HG03575 (cell line): ENCODE results near the gene METTL17.

Experiments
- ATAC-seq: cut with Tn5 transposase; IDR thresholded peaks from one replicate; pipeline ENCODE4 v1.9.1; 2021; ENCODE audit not compliant: unreplicated experiment, insufficient number of reproducible peaks, low FRiP score; ENCODE audit errors: extremely low read depth

METTL17 gene

GRCh38 chr14:21020977-21021545 is 31.3 kb downstream of the METTL17 start:
- no peak for ATAC-seq

- no peak for ATAC-seq
Observed at GRCh38 chr14:21022686-21023085, 32.9 kb downstream of the METTL17 start.

GRCh38 chr14:21023174-21023573 is 33.4 kb downstream of the METTL17 start:
- no peak for ATAC-seq

DNA sequence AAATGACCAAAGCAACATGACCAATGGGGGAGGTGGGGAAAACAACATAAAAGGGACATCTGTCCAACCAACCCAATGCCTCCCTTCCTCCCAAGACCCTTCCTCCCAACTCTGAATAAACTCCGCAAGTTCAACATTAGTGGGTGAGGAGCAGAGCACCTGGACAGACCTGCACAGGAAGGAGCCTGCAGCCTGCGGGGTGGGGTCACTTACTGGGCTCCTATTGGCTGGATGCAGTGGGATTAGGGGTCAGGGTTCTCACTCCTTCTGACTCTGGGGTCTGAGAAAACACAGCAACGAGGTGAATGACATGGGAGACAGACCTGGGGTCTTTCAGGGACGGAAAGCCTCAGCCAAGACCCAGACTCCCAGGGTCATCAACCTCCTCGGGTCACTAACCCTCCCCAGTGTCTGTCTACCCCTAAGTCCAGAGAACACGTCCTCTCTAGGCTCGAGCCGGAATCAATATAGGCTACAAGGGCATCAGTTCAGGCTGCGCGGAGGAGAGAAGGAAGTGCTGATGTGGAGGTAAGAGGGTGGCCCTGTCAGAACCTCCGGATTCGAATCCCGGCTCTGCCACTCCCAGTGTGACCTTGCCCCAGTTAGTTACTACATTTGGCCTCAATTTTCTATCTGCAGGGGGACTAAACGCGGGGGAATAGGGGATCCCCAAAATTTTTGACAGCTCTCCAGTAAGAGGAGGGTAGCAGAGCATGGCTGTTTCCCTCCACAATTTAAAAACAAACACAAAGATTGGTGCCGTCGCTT is 34.2 kb downstream of the METTL17 start:
- no peak for ATAC-seq

GRCh38 chr14:21024585-21025370 is 35.0 kb downstream of the METTL17 start, which contains the start of gene NDRG2:
Gene NDRG2 (minus strand): TSS chr14:21025061. CDS start chr14:21023315, 1,746 bp downstream.
- ATAC-seq: no peak

DNA sequence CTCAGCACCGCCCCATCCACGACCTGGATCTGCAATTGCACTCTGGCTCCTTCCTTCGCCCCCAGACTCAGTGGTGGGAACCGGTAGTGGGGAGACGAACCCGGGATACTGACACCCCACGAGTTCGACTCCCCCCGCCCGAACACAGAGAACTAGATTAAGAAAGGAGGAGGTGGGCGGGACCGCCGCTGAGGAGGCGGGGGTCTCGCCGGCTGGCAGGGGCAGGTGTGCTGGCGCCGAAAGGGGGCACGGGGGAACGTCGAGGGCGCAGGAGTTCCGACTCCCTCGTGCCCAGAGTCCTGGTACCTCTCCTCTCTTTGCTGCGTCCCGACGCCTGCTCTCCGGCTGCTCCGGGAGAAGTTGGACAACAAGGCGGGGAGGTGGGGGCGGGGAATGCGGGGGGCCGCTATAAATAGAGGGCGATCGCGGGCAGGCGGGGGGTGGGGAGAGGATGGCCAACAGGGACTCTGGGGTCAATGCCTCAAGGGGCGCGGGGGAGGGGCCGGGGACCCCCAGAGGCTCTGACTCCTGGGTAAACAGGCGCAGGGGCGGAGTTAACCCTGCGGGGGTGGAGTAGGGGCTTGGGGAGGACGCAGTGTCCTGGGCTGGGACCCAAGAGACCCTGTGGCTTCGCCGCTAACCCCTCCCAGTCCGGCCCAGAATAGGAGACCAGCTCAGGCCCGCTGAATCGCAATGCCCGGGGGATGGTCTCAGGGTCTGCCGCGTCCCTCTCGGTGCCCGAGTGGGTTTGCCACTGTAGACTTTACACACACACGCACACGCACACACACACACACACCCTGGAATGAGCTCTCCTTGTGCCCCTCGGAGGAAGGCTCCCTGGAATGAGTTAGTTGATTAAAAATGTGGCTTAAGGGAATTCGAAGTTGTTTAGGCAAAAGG is 35.8 kb downstream of the METTL17 start:
- no peak for ATAC-seq

DNA sequence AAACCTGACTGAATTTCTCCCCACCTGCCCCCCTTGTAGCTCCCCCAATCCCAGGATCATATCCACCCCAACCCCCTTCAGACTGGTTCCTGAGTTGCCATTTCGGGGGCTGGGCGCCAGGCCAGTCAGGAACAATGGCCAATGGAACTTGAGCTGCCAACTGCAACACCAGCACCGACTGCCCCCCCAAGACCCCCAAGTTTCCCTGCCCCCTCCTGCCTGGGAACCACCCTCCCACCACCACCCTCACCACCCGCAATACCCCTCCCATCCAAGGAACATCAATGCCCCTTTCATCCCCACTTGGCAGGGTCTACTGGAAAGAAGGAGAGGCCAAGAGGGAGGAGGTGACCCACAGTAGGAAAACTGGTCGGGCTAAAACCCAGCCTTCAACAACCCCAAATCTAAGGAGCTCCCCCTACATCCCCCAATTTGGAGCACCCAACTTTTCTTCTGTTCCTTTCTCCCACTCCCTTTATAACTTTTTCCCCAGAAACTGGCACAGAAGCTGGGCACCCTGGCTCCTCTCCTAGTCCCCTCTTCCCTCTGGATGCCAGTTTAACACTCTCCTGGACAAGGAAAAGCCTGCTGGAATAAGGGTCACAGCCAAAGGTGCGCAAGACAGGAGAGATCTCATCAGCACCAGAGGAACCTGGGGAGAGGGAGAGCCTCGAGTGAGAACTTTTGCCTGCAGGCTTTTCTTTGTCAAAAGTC is 36.7 kb downstream of the METTL17 start:
- no peak for ATAC-seq

GRCh38 chr14:21026988-21027315 is 37.2 kb downstream of the METTL17 start:
- ATAC-seq: no peak

DNA sequence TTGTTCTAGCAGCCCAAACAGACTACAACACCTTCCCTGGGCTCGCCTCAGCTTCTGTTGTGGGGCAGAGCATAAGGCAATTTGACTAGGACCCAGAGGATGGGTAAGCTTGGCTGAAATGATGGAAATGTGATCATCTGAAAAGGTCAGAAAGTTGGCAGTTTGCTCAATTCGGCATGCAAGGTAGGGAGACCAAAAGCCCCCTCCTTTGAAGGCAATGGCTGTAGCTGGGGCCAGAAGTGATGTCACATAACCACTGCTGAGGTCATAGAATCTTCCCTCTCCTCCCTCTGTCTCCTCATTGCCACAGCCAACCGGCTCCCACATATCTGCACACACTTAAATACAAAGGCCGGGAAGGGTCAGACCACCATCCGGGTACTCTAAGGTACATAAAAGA is 40.1 kb downstream of the METTL17 start, which contains the start of gene TPPP2:
Gene TPPP2 (plus strand): TSS at position 301 of the 400 bp plus-strand sequence. CDS start 365 bp downstream, outside the sequence.
- no peak for ATAC-seq

- no peak for ATAC-seq
Observed at GRCh38 chr14:21030531-21030930, 40.8 kb downstream of the METTL17 start.

- no peak for ATAC-seq
Observed at GRCh38 chr14:21032326-21033132, 42.7 kb downstream of the METTL17 start.

DNA sequence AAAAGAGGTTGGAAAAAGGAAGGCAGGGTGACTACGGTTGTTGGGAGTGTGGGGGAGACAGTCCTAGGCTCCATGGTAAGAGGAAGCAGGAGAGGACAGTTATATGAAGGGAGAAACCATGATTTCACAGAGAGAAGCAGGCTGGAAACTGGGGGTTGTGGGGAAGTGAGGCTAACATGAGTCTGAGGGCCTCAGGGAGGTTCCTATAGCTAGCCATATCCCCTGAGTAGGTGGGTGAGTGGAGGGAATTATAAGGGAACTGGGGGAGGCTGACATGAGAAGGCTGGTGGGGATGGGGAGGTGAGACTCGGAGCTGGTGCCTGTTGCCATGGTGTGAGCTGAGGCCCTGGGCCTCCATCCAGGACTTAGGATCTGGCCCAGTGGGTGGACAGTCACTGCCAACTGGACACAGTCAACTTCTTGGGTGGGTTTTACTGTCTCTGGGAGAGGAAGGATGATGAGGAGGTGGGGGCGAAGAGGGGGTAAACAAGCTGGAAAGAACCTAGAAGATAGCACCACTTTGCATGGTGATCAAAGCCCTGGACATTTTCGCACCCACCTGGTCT is 43.4 kb downstream of the METTL17 start:
- no peak for ATAC-seq

DNA sequence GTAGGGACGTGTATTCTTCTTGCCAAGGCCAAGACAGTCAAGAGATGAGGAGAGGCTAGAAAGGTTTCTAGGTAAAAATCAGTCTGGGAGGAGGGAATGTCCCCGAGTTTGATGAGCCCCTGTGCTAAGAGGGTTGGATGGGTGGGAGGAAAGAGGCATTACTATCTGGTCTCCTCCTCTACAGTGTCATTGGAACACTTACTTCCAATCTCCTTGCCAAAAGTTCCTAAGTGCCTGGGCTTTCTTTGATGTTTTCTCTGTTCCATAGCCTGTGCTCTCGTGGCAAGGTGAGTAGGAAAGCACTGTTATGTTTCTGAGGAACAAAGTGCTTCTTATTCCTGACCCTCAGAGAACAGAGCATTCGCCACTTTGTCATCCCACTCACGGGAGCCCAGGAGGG is 44.9 kb downstream of the METTL17 start, which contains the start of gene RNASE13:
Gene RNASE13 (minus strand): TSS at position 101 of the 400 bp plus-strand sequence. CDS start 519 bp downstream, outside the sequence.
- no peak for ATAC-seq

GRCh38 chr14:21036751-21037150 is 47.0 kb downstream of the METTL17 start:
- no peak for ATAC-seq

GRCh38 chr14:21037156-21037555 is 47.4 kb downstream of the METTL17 start:
- ATAC-seq: no peak

DNA sequence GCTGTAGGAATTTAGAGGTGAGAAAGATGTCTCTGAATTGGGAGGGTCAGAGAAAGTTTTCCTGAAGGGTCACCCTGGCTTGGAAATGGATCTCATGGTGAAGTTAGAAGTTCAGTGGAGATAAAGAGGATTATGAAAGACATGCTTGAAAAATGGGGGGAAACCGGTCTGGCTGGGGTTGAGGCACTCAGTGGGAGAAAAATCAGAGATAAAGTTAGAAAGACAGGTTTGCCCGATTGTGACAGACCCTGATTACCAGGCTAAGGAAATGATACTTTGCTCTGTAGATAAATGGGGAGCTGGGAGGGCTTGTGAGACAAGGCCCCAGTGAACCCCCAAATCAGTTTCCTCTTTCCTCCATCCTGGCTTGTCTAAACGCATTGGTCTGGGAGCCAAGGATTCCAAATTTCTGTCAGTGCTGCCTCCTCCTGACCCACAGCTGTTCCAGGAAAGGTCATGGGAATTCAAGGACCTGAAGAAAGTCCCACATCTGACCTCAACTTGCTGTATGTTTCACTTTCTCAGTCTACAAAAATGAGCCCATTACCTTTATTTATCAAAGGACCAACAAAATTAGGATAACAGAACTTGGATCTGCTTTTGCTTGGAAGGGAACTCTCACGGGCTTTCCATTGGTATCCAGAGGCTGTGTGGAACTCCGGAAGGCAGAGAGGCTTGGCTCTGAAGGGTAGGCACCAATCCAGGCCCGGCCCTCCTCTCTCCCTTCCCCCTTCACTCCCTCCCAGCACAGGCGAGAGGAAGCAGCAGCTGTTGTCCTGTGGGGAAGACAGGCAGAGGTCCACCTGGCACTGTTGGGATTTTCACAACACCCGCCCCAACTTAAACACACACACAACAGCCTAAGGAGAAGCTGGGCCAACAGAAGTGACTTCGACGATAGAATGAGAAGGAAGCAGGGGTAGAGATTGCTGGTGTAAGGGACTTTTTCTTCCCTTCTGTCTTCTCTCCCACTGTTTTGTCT is 49.0 kb downstream of the METTL17 start:
- ATAC-seq: no peak
